Heart left ventricle (tissue), 16 donors: ENCODE measurements around the gene FAM32A. TPM values are rescaled to one million over a fixed set of nuclear protein-coding genes. Genes with fewer than 3 reads are reported as not detected.

ENCODE experiments used
- ATAC-seq, 4 donors: fragments of 200-7000 bp; cut with Tn5 transposase; one replicate each; pipeline ENCODE4 v1.9.1; 2020 to 2022; ENCODE audit warnings: moderate library complexity in 4 of 4, mild to moderate bottlenecking in 3 of 4, moderate number of reproducible peaks in 1 of 4
- DNase-seq, 5 donors: peaks; one replicate each; pipeline ENCODE4 v3.0.0-alpha.2; 2020
- H3K27ac ChIP-seq, 12 donors: fragments of 200-600 bp; sonication (generic) in 4 of 12; one replicate each; pipeline versions ENCODE4 v1.5.0 to v1.8.0; 2016 to 2022; ENCODE audit warnings: mild to moderate bottlenecking in 2 of 12
- H3K27me3 ChIP-seq, 9 donors: fragments of 200-600 bp; sonication (generic) in 2 of 9; one replicate each; pipeline versions ENCODE4 v1.5.1 to v1.8.0; 2016 to 2022; ENCODE audit warnings: mild to moderate bottlenecking in 3 of 9
- H3K36me3 ChIP-seq, 9 donors: fragments of 200-600 bp; sonication (generic) in 2 of 9; one replicate each; pipeline versions ENCODE4 v1.5.0 to v1.8.0; 2018 to 2022; ENCODE audit warnings: mild to moderate bottlenecking in 2 of 9
- H3K4me1 ChIP-seq, 12 donors: fragments of 200-600 bp; sonication (generic) in 4 of 12; one replicate each; pipeline versions ENCODE4 v1.5.0 to v1.8.0; 2016 to 2022; ENCODE audit warnings: mild to moderate bottlenecking in 3 of 12
- H3K4me3 ChIP-seq, 12 donors: fragments of 200-600 bp; sonication (generic) in 4 of 12; one replicate each; pipeline versions ENCODE4 v1.5.0 to v1.8.0; 2017 to 2022; ENCODE audit warnings: mild to moderate bottlenecking in 9 of 12, moderate library complexity in 4 of 12
- H3K9me3 ChIP-seq, 12 donors: fragments of 200-600 bp; sonication (generic) in 4 of 12; one replicate each; pipeline versions ENCODE4 v1.5.0 to v1.8.0; 2016 to 2022; ENCODE audit warnings: mild to moderate bottlenecking in 1 of 12
- POLR2A ChIP-seq, 2 donors: fragments of 450-650 bp; IDR thresholded peaks; one replicate each; pipeline ENCODE4 v1.6.1; 2017; ENCODE audit warnings: antibody characterized with exemption in 2 of 2, mild to moderate bottlenecking in 2 of 2, moderate library complexity in 2 of 2
- WGBS, 4 donors: extraction: QIAGEN DNeasy Blood & Tissue Kit in 2 of 4; methylation state at CpG; one replicate each; pipeline versions ENCODE4 v1.1.5 to v1.1.7; 2013 to 2018; 5-methylcytosine and 5-hydroxymethylcytosine counted together
- intact Hi-C, 10 donors: fragments of 100-400 bp; cut with DNase I; formaldehyde crosslinking; loops; one replicate each; pipeline versions ENCODE4 v1.11.1 to v1.14.2; 2022
- polyA plus RNA-seq, 2 donors: library from polyadenylated mRNA; stranded (reverse); fragments of 200-250 nt; gene quantifications; one replicate each; pipeline ENCODE4 v1.2.3, GENCODE V29; 2013
- total RNA-seq, 9 donors: library from RNA; depleted of rRNA in 2 of 9; stranded (reverse); fragments of >200 nt in 2 of 9; fragmentation: NEBNext Ultra II Directional in 3 of 9; extraction: Animal tissue kit (Norgen Biotek cat#: 25700) in 3 of 9; gene quantifications; one replicate each; pipeline versions ENCODE4 v1.1.0 to v1.2.4, GENCODE V29; 2016 to 2023
- TF ChIP-seq, protein P1 (sequence below), 12 donors: fragments of 200-600 bp; sonication (generic) in 4 of 12; IDR thresholded peaks; one replicate each; pipeline versions ENCODE4 v1.5.0 to v1.8.0; 2018 to 2022; ENCODE audit warnings: antibody characterized with exemption in 12 of 12, mild to moderate bottlenecking in 5 of 12
- donor health status: ischemic (EF 13 %, LVEDD 7.1; RV severe dilation, severe dysfunction).
- donor health status: healthy with polysubstance abuse.
- donor health status: DM: no; HTN: yes; CAD: no.
- donor health status: DM: no; HTN: no; CAD: no.
- donor health status: ischemic (EF 25% LVEDD 6.9; RV normal size, moderate dysfunction).
- donor health status: ischemic (EF 25% LVEDD 5.7; RV mildly dilated, moderate dysfunction).
- donor health status: healthy.
- donor health status: DM: yes; HTN: yes; CAD: no.
- donor health status: ischemic (EF 35%, LVEDD 5.7; RV mildly dilated, moderate dysfunction).
- donor health status: nonischemic (EF 11% LVEDD 7.7; RV severe dilation, severe dysfunction).
- donor health status: DM: yes; HTN: yes; CAD: no.
- donor health status: PGD.
- donor health status: ischemic (EF 29% LVEDD 5.4; RV normal size, mild dysfunction).
- donor health status: nonischemic (EF 23%, LVEDD 6.1; RV moderate dilation, normal function).

Gene FAM32A
- total and polyA plus RNA-seq, 11 donors = 32.0 to 94.5 (median 37.5) TPM

DNA sequence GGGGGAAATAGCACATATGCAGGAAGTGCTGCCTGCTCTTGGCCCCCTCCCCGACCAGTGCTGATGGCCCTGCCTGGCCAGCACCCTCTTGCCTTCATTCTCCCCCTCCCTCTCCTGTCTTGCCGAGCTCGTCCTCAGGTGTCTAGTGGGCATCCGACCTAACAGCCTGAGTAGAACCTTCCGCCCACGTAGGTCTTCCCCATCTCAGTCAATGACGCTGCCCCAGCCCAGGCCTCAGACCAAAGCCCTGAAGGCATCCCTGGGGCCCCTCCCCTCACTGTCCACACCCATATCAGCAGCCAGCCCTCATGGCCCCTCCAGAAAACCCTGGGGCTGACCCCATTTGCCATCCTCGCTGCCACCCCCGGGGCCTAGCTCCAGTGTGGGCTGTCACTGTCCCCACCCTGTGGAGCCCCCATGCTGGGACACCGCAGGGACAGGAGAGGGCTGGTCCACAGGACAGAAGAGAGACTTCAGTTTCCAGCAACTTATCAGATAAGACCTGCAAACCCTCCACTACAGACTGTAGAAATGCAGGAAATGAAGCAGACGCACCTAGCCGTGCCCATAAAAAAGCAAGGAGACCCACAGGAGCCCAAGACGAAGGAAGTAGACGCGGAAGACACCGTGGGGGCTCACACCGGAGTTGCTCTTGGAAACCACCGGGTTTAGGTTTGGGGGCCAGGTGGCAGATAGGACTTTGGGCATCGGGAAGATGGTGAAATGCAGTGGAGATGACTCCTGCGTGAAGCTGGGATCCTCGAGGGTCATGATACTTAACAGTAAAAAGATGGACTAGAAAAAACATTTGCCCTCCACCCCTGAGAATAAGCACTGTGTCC, 50.8 kb downstream of the FAM32A start:
- Histone ChIP-seq H3K36me3 (peaks cover 0 to 54% (median 48%) of the 10 kb centered on the region in 9 donors), H3K4me3 (no peak overlapping the region)
- intact Hi-C loops = loop anchor here in 1 of 10 donors (5.0 kb wide), 1 partner anchor 136 kb away; no protein-coding TSS in a partner anchor

More for the DNA sequence above, 50.8 kb downstream of the FAM32A start:
- 87 to 91% (median 88%) methylated on average over 19 to 21 of the region's 21 CpGs for WGBS, 4 donors
- H3K4me1 ChIP-seq = peaks cover 0 to 23% (median 0%) of the 10 kb centered on the region in 12 donors
- ATAC-seq (no peak), DNase-seq (peak in 1 of 5 donors; percentile 21)
- H3K27me3 ChIP-seq = no peaks in the 10 kb centered on the region
- no peak for TF ChIP-seq POLR2A (IDR thresholded peaks at IDR 0.05)
- TF ChIP-seq, protein P1, sequence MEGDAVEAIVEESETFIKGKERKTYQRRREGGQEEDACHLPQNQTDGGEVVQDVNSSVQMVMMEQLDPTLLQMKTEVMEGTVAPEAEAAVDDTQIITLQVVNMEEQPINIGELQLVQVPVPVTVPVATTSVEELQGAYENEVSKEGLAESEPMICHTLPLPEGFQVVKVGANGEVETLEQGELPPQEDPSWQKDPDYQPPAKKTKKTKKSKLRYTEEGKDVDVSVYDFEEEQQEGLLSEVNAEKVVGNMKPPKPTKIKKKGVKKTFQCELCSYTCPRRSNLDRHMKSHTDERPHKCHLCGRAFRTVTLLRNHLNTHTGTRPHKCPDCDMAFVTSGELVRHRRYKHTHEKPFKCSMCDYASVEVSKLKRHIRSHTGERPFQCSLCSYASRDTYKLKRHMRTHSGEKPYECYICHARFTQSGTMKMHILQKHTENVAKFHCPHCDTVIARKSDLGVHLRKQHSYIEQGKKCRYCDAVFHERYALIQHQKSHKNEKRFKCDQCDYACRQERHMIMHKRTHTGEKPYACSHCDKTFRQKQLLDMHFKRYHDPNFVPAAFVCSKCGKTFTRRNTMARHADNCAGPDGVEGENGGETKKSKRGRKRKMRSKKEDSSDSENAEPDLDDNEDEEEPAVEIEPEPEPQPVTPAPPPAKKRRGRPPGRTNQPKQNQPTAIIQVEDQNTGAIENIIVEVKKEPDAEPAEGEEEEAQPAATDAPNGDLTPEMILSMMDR (IDR thresholded peaks at IDR 0.05) = no peak
- peak overlapping the region in 1 of 12 donors; percentile 37 for H3K27ac ChIP-seq
- H3K9me3 ChIP-seq = no peaks in the 10 kb centered on the region

Other genes starting within 250 kb of the FAM32A start
- gene OR10H4, start 236.4 kb upstream of the FAM32A start, total RNA-seq = not detected
- gene OR10H4, start 236.4 kb upstream of the FAM32A start, polyA plus RNA-seq = not detected
- gene TPM4, start 108.9 kb upstream of the FAM32A start, total RNA-seq = 100 to 1,000 TPM in 3 of 9 donors, 10 to 100 TPM in 6; 49.2 to 260 (median 92.1) TPM
- gene TPM4, start 108.9 kb upstream of the FAM32A start, polyA plus RNA-seq = 100 to 1,000 TPM in 1 of 2 donors, 10 to 100 TPM in 1; 65.0 to 175 TPM
- 10 to 100 TPM; 10.9 to 53.7 (median 23.7) TPM for gene RAB8A, start 73.5 kb upstream of the FAM32A start, total RNA-seq
- 10 to 100 TPM in 1 of 2 donors, 1 to 10 TPM in 1; 7.8 to 32.2 TPM for gene RAB8A, start 73.5 kb upstream of the FAM32A start, polyA plus RNA-seq
- gene HSH2D, start 41.7 kb upstream of the FAM32A start, total RNA-seq = 1 to 10 TPM in 2 of 9 donors, under 1 TPM in 3, not detected in 4; 0.16 to 1.8 (median 0.44) TPM
- gene HSH2D, start 41.7 kb upstream of the FAM32A start, polyA plus RNA-seq = under 1 TPM; 0.12 to 0.30 TPM
- gene CIB3, start 11.9 kb upstream of the FAM32A start, total RNA-seq = not detected
- gene CIB3, start 11.9 kb upstream of the FAM32A start, polyA plus RNA-seq = not detected
- gene AP1M1, start 12.5 kb downstream of the FAM32A start, total RNA-seq = 10 to 100 TPM; 39.3 to 83.8 (median 47.8) TPM
- 10 to 100 TPM; 26.2 to 93.4 TPM for gene AP1M1, start 12.5 kb downstream of the FAM32A start, polyA plus RNA-seq
- 10 to 100 TPM; 28.0 to 87.2 (median 45.0) TPM for gene KLF2, start 139.4 kb downstream of the FAM32A start, total RNA-seq
- 10 to 100 TPM; 14.4 to 24.2 TPM for gene KLF2, start 139.4 kb downstream of the FAM32A start, polyA plus RNA-seq